Esophagus mucosa (tissue), 1 donor: ENCODE results near the gene ZNF593. TPM values are rescaled to one million over a fixed set of nuclear protein-coding genes. Genes with fewer than 3 reads are reported as not detected.

Source experiments
- ATAC-seq: fragments of 200-7000 bp; cut with Tn5 transposase; one replicate; pipeline ENCODE4 v1.9.1; 2020
- total RNA-seq: library from RNA; stranded (reverse); gene quantifications from one replicate; pipeline ENCODE4 v1.2.4, GENCODE V29; 2023
- donor health status: DM: yes; HTN: yes; CAD: no.

The ZNF593 gene
- total RNA-seq: 37.9 TPM

DNA sequence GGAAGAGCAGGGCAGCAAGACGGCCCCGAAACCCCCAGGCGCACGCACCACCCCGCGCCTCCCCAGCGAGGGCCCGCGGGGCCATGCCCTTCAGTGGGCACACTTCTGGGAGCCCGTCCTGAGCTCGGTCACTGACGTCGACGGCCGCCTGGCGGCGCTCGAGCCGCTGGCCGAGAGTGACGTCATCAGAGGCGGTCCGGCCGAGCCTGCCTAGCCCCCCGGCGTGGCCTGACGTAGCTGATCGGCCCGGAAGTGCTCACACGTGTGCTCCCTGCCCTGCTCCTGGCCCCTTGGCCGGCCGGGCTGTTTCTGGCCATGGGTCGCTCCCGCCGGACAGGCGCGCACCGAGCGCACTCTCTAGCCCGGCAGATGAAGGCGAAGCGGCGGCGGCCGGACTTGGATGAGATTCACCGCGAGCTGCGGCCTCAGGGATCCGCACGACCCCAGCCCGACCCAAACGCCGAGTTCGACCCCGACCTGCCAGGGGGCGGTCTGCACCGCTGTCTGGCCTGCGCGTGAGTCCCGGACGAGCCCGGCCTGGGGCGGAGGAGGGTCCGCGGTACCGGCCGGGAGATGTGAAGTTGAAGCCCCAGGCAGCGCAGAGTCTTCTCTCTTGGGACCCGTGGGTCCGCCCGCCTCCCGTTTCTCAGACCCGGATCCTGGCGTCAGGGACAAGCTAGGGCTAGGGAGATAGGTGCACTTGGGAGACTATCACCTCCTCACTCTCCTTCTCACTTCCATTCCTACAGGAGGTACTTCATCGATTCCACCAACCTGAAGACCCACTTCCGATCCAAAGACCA, at the start of gene ZNF593:
Gene ZNF593 (plus strand): TSS at position 240 of the 803 bp plus-strand sequence. CDS start 76 bp downstream, at position 316.
- peak; percentile 93 for ATAC-seq

DNA sequence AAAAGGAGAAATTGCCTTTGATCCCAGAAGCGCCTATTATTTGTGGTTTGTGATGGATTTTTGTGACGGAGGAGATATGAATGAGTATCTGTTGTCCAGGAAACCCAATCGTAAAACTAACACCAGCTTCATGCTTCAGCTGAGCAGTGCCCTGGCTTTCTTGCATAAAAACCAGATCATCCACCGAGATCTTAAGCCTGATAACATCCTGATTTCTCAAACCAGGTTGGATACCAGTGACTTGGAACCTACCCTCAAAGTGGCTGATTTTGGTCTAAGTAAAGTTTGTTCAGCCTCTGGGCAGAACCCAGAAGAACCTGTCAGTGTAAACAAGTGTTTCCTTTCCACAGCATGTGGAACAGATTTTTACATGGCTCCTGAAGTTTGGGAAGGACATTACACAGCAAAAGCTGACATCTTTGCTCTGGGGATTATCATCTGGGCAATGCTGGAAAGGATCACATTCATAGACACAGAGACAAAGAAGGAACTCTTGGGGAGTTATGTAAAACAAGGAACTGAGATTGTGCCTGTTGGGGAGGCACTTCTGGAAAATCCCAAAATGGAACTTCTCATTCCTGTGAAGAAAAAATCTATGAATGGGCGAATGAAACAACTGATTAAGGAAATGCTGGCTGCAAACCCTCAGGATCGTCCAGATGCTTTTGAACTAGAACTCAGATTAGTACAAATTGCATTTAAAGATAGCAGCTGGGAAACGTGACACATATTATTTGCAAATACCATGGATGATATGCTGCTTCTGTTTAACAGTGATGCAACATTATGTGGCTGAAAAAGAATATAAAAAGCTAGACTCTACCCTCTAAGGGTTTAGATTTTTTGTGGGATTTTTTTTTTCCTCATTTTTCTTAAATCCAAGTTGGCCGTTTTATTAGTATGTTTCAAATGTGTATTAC, 47.6 kb upstream of the ZNF593 start:
- ATAC-seq: no peak

DNA sequence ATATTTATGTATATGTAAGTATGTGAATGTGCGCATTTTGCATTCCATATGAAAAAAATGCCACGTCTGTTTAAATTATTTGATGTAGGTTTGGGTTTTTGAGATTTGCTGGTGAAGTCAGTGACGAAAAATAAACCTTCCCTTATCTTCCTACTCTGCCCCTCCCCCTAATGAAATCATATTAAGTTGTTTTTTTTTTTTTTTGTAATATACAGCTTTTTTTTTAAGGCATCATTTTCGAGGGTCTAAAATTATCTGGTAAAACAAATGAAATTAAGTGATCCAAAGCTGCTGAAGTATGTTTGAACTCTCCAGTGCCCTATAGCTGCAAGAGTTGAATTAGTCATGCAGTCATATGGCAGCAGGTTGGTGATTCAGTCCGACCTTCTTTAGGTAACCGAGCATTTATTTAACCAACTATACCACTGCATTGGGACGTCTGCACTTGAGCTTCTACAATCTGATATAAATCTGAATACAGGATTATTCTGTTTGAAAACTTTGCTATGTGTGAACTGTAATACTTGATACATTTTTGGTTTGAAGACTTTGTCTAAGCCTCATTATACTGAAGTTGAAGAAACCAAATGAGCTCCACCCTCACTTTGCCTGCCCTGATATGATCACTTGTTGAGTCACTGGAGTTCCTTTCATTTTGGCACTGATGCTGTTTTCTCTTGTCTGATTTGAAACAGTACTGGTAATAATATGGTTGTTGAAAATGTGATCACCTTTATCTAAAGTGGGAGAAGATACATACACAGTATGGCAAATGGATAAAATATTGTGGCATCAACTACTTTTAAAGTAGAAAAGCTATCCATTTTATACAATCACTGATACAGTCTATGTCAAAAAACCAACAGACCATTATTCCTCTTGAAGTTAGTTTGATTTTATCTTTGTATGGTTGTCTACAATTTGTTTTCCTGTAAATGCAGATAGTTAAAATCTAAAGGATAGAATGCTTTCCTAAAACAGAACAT, 46.4 kb upstream of the ZNF593 start:
- peak; percentile 58 for ATAC-seq

DNA sequence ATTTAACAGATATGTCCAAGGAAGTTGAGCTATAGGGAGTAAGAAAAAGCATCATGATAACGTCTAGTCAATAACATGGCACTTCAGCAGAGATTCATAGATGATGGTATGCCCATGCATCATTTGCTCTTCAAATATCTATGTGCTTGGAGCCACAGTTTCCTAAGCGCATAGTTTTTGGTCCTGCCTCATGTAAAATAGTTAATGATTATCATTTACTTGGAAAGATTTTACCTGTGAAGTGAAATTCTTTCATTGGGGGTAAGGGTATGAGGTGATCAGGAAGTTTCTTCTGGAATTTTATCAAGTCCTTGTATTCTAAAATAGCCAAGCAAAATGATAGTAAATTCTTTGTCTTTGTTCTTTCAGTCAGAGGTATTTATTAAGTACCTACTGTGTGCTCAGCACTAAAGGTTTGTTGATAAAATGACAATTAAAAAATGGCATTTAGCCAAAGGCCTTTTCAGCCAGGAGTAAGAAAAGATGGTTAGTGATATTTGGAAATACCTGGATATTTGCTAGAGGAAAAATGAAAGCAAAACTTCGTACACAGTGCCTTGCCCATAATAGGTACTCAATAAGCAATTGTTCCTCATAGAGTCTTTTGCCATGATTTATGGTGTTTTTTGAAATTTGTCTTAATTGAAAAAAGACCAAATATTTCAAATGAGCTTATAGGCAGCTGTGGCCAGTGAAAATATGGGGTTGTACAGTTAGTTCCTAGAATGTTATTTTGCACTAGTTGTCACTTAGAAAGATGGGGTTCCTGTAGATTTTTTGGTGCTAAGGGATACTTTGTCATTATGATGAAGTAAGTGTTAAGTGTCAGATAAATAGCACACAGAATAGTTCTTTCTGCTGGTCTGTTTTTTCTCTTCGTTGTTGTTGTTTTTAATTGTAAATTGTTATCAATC, 45.0 kb upstream of the ZNF593 start:
- no peak for ATAC-seq

DNA sequence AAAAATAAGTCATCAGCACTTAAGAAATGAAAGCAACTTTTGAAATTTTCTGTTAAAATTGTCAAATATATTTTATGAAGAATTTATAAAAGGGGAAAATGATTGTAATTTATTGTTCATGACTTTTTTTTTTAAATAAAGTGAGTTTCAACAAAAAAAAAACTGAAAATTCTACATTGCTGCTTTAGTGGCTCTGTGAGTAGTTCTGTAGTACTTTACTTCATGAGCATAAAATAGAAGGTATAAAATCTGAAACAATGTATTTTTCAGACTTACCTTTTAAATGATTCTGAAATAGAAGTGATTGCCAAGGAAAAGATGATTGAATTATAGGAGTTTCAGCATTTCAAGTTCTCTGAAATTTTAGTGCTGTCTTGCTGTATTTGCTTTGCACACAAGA, 44.3 kb upstream of the ZNF593 start:
- ATAC-seq: no peak

DNA sequence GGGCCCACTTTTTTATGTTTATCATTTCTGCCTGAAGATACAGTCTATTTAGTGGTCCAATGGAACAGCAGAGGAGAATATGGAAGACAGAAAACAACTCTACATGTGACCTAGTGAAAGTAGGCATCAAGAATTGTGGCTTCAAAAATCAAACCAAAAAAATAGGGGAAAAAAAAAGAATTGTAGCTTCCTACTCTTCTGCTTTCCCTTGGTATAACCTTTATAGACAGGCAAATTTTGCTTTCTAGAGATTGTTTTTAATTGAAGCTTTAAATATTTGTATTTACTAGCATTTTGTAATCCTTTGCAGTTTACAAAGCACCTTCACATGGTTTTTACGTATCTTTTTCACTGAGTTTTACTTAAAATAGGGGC, 43.8 kb upstream of the ZNF593 start:
- no peak for ATAC-seq

DNA sequence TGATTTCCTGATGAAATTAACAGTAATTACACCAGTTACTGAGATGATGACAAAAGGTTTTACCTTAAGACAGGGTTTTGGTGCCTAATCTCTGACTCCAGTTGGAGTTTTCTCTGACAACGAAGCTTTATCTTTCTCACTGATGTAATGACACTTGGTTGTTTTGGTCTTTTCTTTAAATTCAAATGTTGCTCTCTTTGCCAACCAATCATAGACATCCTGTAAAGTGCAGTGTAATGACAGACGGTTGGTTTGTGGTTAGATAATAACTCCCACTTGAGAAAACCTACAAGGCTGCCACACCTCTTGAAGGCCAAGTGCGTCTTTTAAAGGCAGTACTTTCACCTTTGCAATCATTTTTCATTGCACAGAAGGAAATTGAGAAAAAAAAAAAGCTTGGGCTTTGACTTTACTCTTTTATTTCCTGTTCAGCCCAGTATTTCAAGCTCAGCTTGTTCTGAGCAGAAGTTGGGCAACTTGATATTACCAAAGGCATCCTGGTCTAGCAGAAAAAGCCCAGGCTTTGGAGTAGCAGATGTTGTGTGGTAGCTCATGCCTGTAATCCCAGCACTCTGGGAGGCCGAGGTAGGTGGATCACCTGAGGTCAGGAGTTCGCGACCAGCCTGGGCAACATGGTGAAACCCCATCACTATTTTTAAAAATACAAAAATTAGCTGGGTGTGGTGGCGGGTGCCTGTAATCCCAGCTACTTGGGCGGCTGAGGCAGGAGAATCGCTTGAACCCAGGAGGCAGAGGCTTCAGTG, 43.2 kb upstream of the ZNF593 start:
- peak; percentile 93 for ATAC-seq

DNA sequence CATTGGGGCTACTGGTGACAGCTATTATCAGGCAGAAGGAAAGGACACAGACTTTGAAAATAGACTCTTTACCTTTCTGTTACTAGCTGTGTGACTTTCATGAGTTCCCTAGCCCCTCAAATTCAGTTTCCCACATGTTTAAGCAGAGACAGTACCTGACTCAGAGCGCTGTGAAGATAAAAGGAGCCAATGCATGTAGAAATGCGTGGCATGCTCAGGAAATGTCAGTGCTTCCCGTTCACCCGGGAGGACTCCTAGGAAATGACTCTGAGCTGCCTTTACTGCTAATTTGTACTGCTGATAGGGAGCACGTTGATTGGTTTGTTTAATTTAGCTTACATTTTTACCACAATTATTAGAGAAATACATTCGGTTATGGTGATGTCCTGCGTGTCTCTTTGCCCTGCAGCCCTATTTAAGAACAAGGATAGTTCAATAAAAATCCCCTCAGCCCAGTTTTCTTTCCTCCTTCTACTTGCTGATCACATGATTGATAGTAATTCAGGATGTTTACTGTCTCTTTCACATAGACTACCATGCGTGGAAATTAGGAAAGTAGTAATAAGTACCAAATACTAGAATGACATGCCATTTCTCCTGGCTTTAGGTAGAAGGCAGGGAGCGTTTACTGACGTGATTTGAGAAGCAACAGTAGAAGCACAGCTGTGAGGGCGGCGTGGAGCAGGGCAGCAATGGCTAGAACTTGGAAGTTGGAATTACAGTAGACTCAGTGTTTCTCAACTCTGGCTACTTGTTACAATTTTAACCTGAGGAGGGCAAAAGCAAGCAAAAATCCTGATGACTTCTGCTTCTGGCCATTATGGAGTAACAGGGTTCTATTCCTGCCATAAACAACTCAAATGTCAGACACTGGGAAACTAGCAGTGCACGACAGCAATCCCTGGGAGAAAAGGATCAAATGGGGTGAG, 42.2 kb upstream of the ZNF593 start:
- peak; percentile 36 for ATAC-seq

DNA sequence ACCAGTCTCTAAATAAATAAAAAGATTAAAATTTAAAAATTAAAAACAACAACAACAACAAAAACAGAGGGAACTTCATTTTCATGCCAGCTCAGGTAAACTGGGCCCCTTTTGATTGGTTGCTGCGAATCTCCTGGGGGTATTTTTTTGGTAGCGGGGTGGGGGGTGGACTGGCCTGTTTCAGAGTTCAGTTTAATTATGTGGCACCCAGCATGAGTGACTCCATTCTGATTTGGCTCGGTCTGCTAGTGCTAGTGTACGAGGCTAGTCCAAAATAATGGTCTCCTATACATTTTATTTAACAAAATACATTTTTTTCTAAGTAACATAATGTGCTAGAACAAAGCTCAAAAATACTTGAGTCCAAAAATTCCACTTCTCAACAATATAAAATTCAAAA, 39.9 kb upstream of the ZNF593 start:
- no peak for ATAC-seq

DNA sequence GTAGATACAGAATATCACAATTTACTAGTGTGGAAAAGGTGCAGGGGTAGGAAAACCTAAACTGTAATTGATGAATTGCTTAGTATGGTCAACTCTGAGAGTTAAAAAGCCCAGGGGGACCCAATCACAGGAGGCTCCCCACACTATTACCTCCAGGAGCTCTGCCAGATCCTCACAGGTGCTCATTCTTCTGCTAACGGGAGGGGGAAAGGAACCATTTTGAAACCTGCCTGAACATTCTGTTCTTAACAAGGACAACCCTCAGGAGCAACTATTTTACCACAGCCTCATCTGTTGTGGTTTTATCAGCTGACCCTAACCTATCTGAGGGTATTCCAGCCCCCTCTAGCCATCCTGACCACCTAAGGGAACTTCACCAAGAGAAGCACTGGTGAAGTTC, 39.0 kb upstream of the ZNF593 start:
- ATAC-seq: no peak

DNA sequence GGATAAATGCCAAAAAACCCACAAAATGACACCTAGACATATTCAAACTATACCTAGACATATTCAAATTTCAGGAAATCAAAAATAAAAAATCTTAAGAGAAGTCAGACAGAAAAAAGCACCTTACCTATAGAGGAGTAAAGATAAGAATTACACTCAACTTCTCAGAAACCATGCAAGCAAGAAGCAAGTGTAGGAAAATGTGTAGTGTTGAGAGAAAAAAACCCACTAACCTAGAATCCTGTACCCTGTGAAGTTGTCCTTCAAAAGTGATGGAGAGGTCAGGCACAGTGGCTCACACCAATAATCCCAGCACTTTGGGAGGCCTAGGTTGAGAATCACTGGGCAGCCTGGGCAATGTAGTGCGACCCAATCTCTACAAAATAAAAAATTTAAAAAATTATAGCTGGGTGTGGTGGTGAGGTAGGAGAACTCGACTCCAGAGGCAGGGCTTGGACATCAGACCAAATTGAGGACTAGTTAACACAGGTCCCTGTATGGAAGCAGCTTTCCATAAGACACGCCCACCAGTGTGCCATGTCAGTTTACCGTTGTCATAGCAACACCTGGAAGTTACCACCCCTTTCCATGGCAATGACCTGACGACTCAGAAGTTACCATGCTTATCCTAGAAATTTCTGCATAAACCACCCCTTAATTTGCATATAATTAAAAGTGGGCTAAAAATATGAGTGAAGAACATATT, 37.4 kb upstream of the ZNF593 start:
- no peak for ATAC-seq

DNA sequence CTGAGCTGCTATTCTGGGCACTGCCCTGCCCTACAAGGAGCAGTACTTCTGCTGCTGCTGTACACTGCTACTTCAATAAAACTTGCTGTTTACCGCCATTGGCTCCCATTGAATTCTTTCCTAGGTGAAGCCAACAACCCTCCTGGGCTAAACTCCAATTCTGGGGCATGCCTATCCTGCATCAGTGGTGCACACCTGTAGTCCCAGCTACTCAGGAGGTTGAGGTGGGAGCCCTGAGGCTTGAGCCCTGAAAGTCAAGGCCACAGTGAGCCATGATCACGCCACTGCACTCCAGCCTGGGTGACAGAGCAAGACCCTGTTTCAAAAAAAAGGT, 36.9 kb upstream of the ZNF593 start:
- ATAC-seq: no peak

DNA sequence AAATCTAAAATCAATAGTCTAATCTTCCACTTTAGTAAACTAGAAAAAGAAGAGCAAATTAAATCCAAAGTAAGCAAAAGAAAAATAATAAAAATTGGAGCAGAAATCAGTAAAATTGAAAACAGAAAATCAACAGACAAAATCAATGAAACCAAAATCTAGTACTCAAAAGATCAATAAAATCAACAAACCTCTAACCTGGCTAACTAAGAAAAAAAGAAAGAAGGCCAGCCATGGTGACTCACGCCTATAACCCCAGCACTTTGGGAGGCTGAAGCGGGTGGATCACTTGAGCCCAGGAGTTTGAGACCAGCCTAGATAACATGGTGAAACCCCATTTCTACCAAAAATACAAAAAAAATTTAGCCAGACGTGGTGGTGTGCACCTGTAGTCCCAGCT, 35.2 kb upstream of the ZNF593 start:
- no peak for ATAC-seq

DNA sequence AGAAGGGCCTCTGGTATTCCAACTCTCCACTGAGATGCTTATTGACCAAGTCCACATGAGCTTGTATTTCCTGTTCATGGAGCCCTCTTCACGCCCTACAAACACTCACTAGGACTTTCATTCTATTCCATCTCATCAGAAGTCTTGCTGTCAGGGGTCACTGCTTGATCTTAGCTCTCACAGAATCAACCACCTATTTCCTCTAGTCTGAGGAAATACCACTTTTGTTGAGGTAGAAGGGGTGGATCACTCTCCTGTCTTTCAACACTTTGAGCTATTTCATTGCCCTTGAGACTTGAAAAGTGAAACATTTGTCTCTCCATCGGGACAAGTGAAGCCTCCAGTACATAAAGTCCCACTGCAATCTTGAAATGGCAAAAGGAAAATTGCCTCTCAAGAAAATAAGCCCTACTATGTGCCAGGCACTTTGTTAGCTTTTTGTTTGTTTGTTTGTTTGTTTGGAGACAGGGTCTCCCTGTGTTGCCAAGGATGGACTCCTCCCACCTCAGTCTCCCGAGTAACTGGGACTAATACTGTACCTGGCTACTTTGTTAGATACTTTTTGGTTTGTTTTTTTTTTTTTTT, 30.6 kb upstream of the ZNF593 start:
- no peak for ATAC-seq

DNA sequence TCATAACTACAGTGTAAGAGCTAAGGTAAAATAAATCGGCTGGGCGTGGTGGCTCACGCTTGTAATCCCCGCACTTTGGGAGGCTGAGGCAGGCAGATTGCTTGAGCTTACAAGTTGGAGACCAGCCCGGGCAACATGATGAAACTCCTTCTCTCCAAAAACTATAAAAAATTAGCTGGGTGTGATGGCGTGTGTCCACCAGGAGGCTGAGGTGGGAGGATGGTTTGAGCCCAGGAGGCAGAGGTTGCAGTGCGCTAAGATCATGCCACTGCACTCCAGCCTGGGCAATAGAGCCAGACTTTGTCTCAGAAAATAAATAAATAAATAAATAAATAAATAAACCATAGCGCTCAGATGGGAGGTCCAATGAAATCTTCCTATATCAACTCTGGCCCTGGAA, 27.5 kb upstream of the ZNF593 start:
- no peak for ATAC-seq

DNA sequence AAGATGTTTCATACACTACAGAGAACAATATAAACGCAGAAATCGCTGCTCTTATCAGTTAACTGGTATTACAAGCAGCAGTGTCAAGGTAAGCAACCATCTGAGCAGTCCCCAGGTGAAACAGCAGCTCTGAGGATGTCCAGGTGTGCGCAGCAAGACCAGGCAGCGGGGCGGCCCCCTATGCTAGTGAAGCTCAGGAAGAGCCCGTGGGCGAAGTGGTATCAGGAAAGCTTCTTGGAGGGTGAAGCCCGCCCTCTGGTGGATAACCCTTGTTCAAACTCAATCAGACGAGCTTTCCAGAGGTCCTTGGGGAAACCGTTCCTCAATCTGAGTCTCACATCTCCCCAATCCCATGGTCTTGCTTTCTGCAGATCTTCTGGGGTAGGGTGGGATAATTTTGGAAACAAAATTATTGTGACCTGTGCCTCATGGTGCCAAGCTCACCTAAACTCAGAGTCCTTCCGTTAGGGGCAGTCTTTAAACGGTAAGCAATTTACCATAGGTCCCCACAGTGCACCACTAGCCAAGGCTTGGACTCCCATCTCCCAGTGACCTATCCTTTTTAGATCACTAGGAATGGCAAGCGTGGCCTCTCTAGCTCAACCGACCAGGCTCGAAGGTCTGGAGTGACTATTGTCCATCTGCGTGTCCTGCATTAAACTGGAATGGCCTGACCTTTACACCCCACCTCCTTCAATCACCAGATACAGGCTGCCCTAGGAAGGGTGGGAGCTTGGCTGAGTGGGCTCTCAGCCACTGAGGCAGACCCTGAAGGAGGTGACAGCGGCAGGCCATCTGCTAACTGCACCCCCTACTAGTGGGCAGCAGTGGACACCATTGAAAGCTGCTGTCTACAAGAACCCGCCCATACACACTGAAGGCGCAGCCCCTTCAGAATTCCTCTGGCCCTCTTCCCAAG, 24.4 kb upstream of the ZNF593 start:
- ATAC-seq: peak; percentile 80

DNA sequence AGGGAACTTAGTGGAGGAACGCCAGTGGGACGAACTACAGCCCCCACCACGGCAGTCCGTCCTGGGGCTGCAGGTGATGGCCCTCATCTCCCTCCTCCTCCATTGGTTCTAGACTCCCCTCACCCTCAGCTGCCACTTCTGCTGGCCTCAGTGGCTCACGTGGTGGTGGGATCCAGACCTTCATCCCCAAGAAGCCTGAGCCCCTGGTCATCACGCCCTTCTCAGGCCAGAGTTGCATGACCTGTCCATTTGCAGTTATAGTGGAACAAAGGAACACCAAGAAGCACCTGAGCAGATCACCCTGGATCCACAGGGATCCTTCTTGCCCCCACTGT, 23.8 kb upstream of the ZNF593 start:
- peak; percentile 12 for ATAC-seq

DNA sequence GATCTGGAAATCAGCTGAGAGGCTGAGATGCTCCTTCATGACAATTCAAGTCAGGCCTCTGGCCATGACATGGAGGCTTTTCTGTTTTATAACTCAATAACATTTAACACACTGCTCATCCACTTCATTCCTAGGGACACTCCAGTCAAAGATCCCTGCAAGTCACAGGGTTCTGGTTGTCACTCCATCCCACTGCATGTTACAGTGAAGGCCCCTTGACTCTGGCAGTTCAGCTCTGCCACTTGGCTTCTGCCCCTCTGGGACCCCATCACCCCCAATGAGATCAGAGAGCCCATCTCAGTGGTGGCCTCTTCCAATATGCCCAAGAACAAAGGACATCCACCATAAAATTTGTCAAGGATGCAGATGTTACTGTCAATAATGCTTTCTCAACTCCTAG, 20.8 kb upstream of the ZNF593 start:
- ATAC-seq: no peak
